ENCODE measurements around the gene RASAL2. TPM values are rescaled to one million over a fixed set of nuclear protein-coding genes. Genes with fewer than 3 reads are reported as not detected.

RASAL2 gene
- polyA plus RNA-seq, 2 of the 4 experiments (the other 2 are of a cell fraction), result 7.1 to 17.6 TPM

GRCh38 chr1:178457651-178458050 lies 363.7 kb downstream of the RASAL2 start:
- Histone ChIP-seq H3K4me3 (no peak overlapping the region), H3K27ac (no peak overlapping the region), H3K4me2 (no peak overlapping the region), H3K9me3 (no peaks in the 10 kb centered on the region), H3K4me1 (no peaks in the 10 kb centered on the region)
- FAIRE-seq (no peak), DNase-seq (ENCODE audit: low read depth in 1 of 2, low spot score in 1 of 2) (no peak), ATAC-seq (no peak)
- WGBS (ENCODE audit: missing lambda C conversion rate), result 84% methylated on average over 5 of the region's 5 CpGs
- ChIA-PET CTCF (no interaction called here), POLR2A (no interaction called here)
- TF ChIP-seq ESRRA (IDR thresholded peaks at IDR 0.05; ENCODE audit: borderline replicate concordance, low read length) (no peak), FOXS1 (CRISPR knock-in tag; IDR thresholded peaks at IDR 0.05) (no peak), TP53 (CRISPR knock-in tag; IDR thresholded peaks at IDR 0.05) (no peak), HEYL (CRISPR knock-in tag; IDR thresholded peaks at IDR 0.05) (no peak), CHD4 (IDR thresholded peaks at IDR 0.05; ENCODE audit: borderline replicate concordance) (no peak), PBX3 (IDR thresholded peaks at IDR 0.05) (no peak), FOSL2 (IDR thresholded peaks at IDR 0.05) (no peak), FOSL2 (CRISPR knock-in tag; IDR thresholded peaks at IDR 0.05) (no peak)

GRCh38 chr1:178458203-178458602 lies 364.3 kb downstream of the RASAL2 start:
- FAIRE-seq, result no peak
- H3K4me2 ChIP-seq, result no peak overlapping the region
- H3K9me3 ChIP-seq, result no peaks in the 10 kb centered on the region
- WGBS (ENCODE audit: missing lambda C conversion rate), result 88% methylated on average over 12 of the region's 12 CpGs
- no peak overlapping the region for H3K4me3 ChIP-seq
- ChIA-PET POLR2A (no interaction called here), CTCF (no interaction called here)
- no peak overlapping the region for H3K27ac ChIP-seq
- TF ChIP-seq CBX2 (IDR thresholded peaks at IDR 0.05; ENCODE audit: borderline replicate concordance, low read depth), result no peak
- TF ChIP-seq KDM5A (IDR thresholded peaks at IDR 0.05), result no peak
- no peak for TF ChIP-seq RAD21 (conservative IDR thresholded peaks at IDR 0.05 in 1 of 2, IDR thresholded peaks at IDR 0.05 in 1 of 2)
- no peak for TF ChIP-seq FOSB (CRISPR knock-in tag; IDR thresholded peaks at IDR 0.05)
- TF ChIP-seq REST (IDR thresholded peaks at IDR 0.05), result no peak
- no peak for TF ChIP-seq HOXB13 (CRISPR knock-in tag; IDR thresholded peaks at IDR 0.05; ENCODE audit: low read depth)
- TF ChIP-seq JUNB (IDR thresholded peaks at IDR 0.05), result no peak
- no peak for TF ChIP-seq CBX8 (IDR thresholded peaks at IDR 0.05)
- no peak for TF ChIP-seq EHF (CRISPR knock-in tag; IDR thresholded peaks at IDR 0.05)
- no peak for TF ChIP-seq MAZ (IDR thresholded peaks at IDR 0.05; ENCODE audit: borderline replicate concordance, low read depth, low read length)
- no peak for TF ChIP-seq TP53 (CRISPR knock-in tag; IDR thresholded peaks at IDR 0.05)
- H3K4me1 ChIP-seq, result no peaks in the 10 kb centered on the region
- no peak for DNase-seq (ENCODE audit: low read depth in 1 of 2, low spot score in 1 of 2)
- no peak for ATAC-seq

- FAIRE-seq (no peak), DNase-seq (ENCODE audit: low read depth in 1 of 2, low spot score in 1 of 2) (no peak), ATAC-seq (no peak)
- TF ChIP-seq FOSB (CRISPR knock-in tag; IDR thresholded peaks at IDR 0.05) (no peak), SREBF2 (IDR thresholded peaks at IDR 0.05) (no peak), HOXB13 (CRISPR knock-in tag; IDR thresholded peaks at IDR 0.05; ENCODE audit: low read depth) (no peak), CHD2 (IDR thresholded peaks at IDR 0.05; ENCODE audit: low read length, partially characterized antibody) (no peak), KDM5A (IDR thresholded peaks at IDR 0.05) (no peak), ATOH8 (CRISPR knock-in tag; IDR thresholded peaks at IDR 0.05; ENCODE audit: low read depth) (no peak), JUNB (IDR thresholded peaks at IDR 0.05) (no peak), NR3C1 (IDR thresholded peaks at IDR 0.05) (no peak), HOXA7 (CRISPR knock-in tag; IDR thresholded peaks at IDR 0.05) (no peak), CEBPB (IDR thresholded peaks at IDR 0.05) (no peak)
- Histone ChIP-seq H3K4me3 (no peak overlapping the region), H3K9me3 (no peaks in the 10 kb centered on the region), H3K27ac (no peak overlapping the region), H3K4me2 (no peak overlapping the region), H3K4me1 (no peaks in the 10 kb centered on the region)
- WGBS (ENCODE audit: missing lambda C conversion rate), result 88% methylated on average over 2 of the region's 2 CpGs
- POLR2A ChIA-PET, result no interaction called here
- CTCF ChIA-PET, result no interaction called here
Measured at GRCh38 chr1:178461104-178461503, 367.2 kb downstream of the RASAL2 start.

Data from A549 (cell line).